Neural crest cell (in vitro differentiated cells): ENCODE results near the gene SNAPC4. TPM values are rescaled to one million over a fixed set of nuclear protein-coding genes. Genes with fewer than 3 reads are reported as not detected.

Source experiments
- DNase-seq: peaks from one replicate; pipeline ENCODE4 v3.0.0; 2021; ENCODE audit warnings: low read depth, mixed read lengths, low spot score
- H3K27ac Mint-ChIP-seq: one replicate; pipeline ENCODE4 v1.8.0; 2021; ENCODE audit warnings: mild to moderate bottlenecking, mixed read lengths; ENCODE audit not compliant: unreplicated experiment
- H3K27me3 Mint-ChIP-seq: 2 replicates; pipeline ENCODE4 v1.8.0; 2021; ENCODE audit warnings: low read depth, mild to moderate bottlenecking, mixed read lengths
- H3K36me3 Mint-ChIP-seq: 2 replicates; pipeline ENCODE4 v1.8.0; 2021; ENCODE audit warnings: low read depth, mild to moderate bottlenecking, mixed read lengths
- H3K4me1 Mint-ChIP-seq: 2 replicates; pipeline ENCODE4 v1.8.0; 2021; ENCODE audit warnings: mixed read lengths
- H3K4me3 Mint-ChIP-seq: one replicate; pipeline ENCODE4 v1.8.0; 2021; ENCODE audit warnings: mild to moderate bottlenecking, mixed read lengths
- H3K9me3 Mint-ChIP-seq: 2 replicates; pipeline ENCODE4 v1.8.0; 2021; ENCODE audit warnings: mixed read lengths
- total RNA-seq: library from RNA; stranded (reverse); gene quantifications from 2 replicates; pipeline ENCODE4 v1.2.1, GENCODE V29; 2021
- TF ChIP-seq, protein P1 (sequence below): fragments of 200-600 bp; sonication (generic); conservative IDR thresholded peaks from 2 replicates; pipeline ENCODE4 v1.5.0; 2021; ENCODE audit warnings: antibody characterized with exemption, mild to moderate bottlenecking

SNAPC4 gene
- total RNA-seq, 1 donor from 2014 or later = 19.0 TPM

DNA sequence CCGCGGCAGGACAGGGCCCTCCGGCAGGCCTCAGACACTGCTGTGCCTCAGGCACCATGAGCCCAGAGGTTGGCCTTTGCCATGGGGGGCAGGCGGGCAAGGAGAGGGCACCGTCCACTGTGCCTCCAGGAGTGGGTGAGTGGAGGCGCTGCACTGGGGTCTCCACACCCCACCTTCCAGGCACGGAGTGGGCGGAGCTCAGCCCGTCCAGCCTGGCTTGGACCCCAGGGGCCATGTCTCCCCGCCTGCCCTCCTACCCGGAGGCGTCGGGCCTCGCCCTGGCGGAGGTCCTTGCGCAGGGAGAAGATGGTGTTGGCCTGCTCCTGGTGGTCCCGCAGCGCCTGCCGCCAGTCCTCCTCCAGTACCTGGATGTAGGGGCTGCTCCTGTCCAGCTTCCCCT is 29.9 kb downstream of the SNAPC4 start:
- TF ChIP-seq, protein P1, sequence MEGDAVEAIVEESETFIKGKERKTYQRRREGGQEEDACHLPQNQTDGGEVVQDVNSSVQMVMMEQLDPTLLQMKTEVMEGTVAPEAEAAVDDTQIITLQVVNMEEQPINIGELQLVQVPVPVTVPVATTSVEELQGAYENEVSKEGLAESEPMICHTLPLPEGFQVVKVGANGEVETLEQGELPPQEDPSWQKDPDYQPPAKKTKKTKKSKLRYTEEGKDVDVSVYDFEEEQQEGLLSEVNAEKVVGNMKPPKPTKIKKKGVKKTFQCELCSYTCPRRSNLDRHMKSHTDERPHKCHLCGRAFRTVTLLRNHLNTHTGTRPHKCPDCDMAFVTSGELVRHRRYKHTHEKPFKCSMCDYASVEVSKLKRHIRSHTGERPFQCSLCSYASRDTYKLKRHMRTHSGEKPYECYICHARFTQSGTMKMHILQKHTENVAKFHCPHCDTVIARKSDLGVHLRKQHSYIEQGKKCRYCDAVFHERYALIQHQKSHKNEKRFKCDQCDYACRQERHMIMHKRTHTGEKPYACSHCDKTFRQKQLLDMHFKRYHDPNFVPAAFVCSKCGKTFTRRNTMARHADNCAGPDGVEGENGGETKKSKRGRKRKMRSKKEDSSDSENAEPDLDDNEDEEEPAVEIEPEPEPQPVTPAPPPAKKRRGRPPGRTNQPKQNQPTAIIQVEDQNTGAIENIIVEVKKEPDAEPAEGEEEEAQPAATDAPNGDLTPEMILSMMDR = no peak

DNA sequence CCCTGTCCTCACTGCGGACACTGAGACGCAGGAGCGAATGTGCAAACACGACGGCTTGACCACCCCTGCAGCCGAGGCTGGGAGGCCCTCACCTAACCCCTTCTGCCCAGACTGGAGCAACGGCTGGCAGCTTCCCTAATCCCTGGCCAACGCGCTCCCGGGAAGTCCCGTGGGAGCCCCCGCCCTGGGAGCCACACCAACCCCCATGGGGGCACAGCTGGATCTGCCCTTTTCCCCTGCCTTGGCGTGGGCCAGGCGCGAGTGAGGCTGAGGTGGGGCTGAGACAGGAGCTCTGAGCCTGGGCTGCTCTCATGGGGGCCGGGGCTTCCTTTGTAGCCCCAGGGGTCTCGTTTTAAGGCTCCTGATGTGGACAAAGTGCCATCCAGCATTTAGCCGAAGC is 31.8 kb downstream of the SNAPC4 start:
- no peaks in the 10 kb centered on the region for H3K36me3 Mint-ChIP-seq
- TF ChIP-seq, protein P1 = no peak
- peak overlapping the region; percentile 38 for H3K4me3 Mint-ChIP-seq
- no peaks in the 10 kb centered on the region for H3K27me3 Mint-ChIP-seq
- no peaks in the 10 kb centered on the region for H3K9me3 Mint-ChIP-seq
- H3K4me1 Mint-ChIP-seq = peaks cover 7% of the 10 kb centered on the region
- no peak for DNase-seq
- peak overlapping the region; percentile 93 for H3K27ac Mint-ChIP-seq

More for the DNA sequence above, 29.9 kb downstream of the SNAPC4 start:
- Mint-ChIP-seq H3K4me1 (peaks cover 10% of the 10 kb centered on the region), H3K27me3 (no peaks in the 10 kb centered on the region), H3K9me3 (no peaks in the 10 kb centered on the region), H3K36me3 (no peaks in the 10 kb centered on the region), H3K27ac (no peak overlapping the region), H3K4me3 (no peak overlapping the region)
- no peak for DNase-seq

DNA sequence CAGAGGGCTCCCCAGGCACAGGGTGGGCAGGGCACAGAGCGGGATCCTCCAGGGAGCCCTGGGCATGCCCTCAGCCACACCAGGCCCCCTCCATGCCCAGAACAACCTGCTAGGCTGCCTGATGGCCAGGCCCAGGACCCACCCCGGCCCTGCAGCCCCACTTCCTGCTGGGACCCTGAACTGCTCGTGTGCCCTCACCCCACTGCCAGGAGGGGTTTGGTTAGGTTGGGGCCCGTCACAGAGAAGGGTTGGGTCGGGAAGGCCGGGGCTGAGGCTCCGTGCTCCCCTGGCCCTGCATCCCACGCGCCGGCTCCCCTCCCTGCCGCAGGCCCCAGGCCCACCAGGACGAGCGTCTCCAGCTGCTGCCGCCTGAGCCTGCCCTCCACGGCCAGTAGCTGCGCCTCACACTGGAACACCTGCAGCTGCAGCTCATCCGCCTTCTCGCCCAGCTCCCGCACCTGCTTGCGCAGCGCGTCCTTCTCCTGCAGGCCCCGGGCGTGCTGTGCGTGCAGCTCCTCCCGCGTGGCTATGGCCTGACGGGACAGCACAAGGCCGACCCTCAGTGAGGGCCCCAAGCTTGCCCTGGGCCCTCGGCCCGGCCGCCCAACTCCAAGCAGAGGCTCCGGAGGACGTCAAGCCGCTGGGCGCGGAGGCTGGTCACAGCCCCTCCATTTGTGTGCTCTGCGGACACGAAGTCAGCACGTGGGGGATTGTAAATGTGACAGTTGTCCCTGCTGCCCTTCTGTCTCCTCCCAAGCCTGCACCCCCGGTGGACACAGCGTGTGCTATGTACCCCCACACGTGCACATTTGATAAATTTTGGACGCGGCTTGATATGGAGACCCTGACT is 32.4 kb downstream of the SNAPC4 start:
- peaks cover 5% of the 10 kb centered on the region for H3K27me3 Mint-ChIP-seq
- peaks cover 5% of the 10 kb centered on the region for H3K4me1 Mint-ChIP-seq
- H3K4me3 Mint-ChIP-seq = peak overlapping the region; percentile 38
- H3K36me3 Mint-ChIP-seq = no peaks in the 10 kb centered on the region
- TF ChIP-seq, protein P1 = no peak
- no peak for DNase-seq
- no peaks in the 10 kb centered on the region for H3K9me3 Mint-ChIP-seq
- peak overlapping the region; percentile 93 for H3K27ac Mint-ChIP-seq

DNA sequence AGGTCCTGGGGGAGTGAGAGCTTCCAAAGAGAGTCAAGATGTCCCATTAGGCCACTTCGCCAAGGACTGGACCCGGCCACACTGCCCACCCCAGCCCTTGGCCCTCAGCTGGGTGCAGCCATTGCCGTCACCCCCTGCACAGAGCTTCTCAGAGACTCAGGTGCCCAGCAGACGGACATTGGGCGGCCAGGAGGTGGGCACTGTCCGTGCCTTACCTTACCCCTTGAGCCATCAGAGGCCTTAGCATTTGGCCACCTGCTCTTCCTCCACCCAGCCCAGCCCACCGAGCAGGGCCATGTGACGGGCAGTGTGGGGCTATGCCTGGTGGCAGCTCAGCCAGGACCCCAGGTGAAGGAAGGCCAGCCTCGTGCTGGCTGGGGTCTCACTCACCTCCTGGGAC is 33.1 kb downstream of the SNAPC4 start:
- no peak for DNase-seq
- TF ChIP-seq, protein P1 = no peak
- Mint-ChIP-seq H3K36me3 (no peaks in the 10 kb centered on the region), H3K27me3 (peaks cover 6% of the 10 kb centered on the region), H3K4me1 (peaks cover 5% of the 10 kb centered on the region), H3K4me3 (peak overlapping the region; percentile 57), H3K9me3 (no peaks in the 10 kb centered on the region), H3K27ac (peak overlapping the region; percentile 35)

DNA sequence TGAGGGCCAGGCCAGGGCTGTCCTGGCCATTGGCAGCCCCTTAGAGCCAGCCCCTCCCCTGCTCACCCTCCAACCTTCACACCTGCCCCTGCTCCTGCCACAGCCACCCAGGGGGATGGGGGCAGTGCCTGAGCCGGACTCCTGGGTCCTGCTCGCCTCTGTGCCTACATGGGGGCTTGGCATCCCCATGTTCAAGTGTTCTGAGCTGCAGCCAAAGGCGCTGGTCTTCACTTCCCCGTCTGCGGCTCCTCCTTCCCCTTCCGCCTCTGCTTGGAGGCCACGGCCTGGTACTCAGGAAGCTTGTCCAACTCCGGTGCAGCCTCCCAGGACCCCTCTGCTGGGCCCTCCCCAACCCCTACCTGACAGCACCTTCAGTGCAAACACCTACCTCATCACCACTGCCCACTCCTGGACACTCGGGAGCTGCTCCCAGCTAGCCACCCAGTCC is 34.2 kb downstream of the SNAPC4 start:
- no peak overlapping the region for H3K27ac Mint-ChIP-seq
- no peaks in the 10 kb centered on the region for H3K36me3 Mint-ChIP-seq
- no peak for DNase-seq
- no peaks in the 10 kb centered on the region for H3K9me3 Mint-ChIP-seq
- TF ChIP-seq, protein P1 = no peak
- H3K27me3 Mint-ChIP-seq = peaks cover 6% of the 10 kb centered on the region
- peak overlapping the region; percentile 34 for H3K4me3 Mint-ChIP-seq
- H3K4me1 Mint-ChIP-seq = peaks cover 5% of the 10 kb centered on the region
